IMR-90 (cell line): ENCODE measurements around the gene RHOT1. TPM values are rescaled to one million over a fixed set of nuclear protein-coding genes. Genes with fewer than 3 reads are reported as not detected.
A peak's percentile ranks its signal among the peaks of the same experiment; 100 is the strongest.

Experiments
- ATAC-seq: fragments of 200-7000 bp; cut with Tn5 transposase; 2 replicates; pipeline ENCODE4 v1.9.1; 2020; ENCODE audit warnings: low read depth, mild to moderate bottlenecking, moderate library complexity
- BruUV-seq: library from RNA; stranded (reverse); fragments of 400-500 nt; replicated peaks from 2 replicates; lab custom pipeline; 2021; lab: Mats Ljungman, UMichigan
- CTCF ChIA-PET: fragments of 300-600 bp; formaldehyde crosslinking; extraction: SDS; loops from one replicate; lab custom pipeline; 2021; ENCODE audit warnings: antibody characterized with exemption; lab: Yijun Ruan, JAX
- POLR2A ChIA-PET: fragments of 300-600 bp; sonication (Branson Sonifier 250); formaldehyde crosslinking; loops from one replicate; lab custom pipeline; 2022; ENCODE audit warnings: antibody characterized with exemption; ENCODE audit not compliant: unreplicated experiment; lab: Charles Lee
- DNase-seq: peaks from one replicate; pipeline ENCODE4 v3.0.0; 2013
- H2AFZ ChIP-seq: replicated peaks from 2 replicates; pipeline ENCODE3; 2013; ENCODE audit warnings: low read length, mild to moderate bottlenecking; ENCODE audit not compliant: poor library complexity
- H2AK5ac ChIP-seq: 2 replicates; pipeline ENCODE4 v1.6.1; 2013; ENCODE audit warnings: low read depth, low read length, inconsistent platforms
- H2AK9ac ChIP-seq: replicated peaks from 2 replicates; pipeline ENCODE3; 2013; ENCODE audit warnings: mild to moderate bottlenecking, low read depth, low read length, moderate library complexity; ENCODE audit not compliant: poor library complexity
- H2BK120ac ChIP-seq: 2 replicates; pipeline ENCODE4 v1.6.1; 2013; ENCODE audit warnings: low read depth, low read length, inconsistent platforms
- H2BK15ac ChIP-seq: 3 replicates; pipeline ENCODE4 v1.6.1; 2013; ENCODE audit warnings: low read depth, low read length, inconsistent platforms
- H2BK20ac ChIP-seq: 2 replicates; pipeline ENCODE4 v1.6.1; 2013; ENCODE audit warnings: low read depth, mild to moderate bottlenecking, inconsistent platforms, low read length, moderate library complexity
- H2BK5ac ChIP-seq: 2 replicates; pipeline ENCODE4 v1.6.1; 2013; ENCODE audit warnings: mild to moderate bottlenecking, low read depth, low read length, inconsistent platforms; ENCODE audit not compliant: poor library complexity, severe bottlenecking
- H3K14ac ChIP-seq: replicated peaks from 2 replicates; pipeline ENCODE4 v1.6.1; 2013; ENCODE audit warnings: low read depth, low read length, inconsistent platforms
- H3K18ac ChIP-seq: 2 replicates; pipeline ENCODE4 v1.6.1; 2013; ENCODE audit warnings: low read depth, low read length, control low read depth
- H3K23ac ChIP-seq: 2 replicates; pipeline ENCODE4 v1.6.1; 2013; ENCODE audit warnings: low read depth, low read length, inconsistent platforms
- H3K27ac ChIP-seq: 2 replicates; pipeline ENCODE4 v1.5.1; 2013; ENCODE audit warnings: mild to moderate bottlenecking, control low read depth, low read length; ENCODE audit not compliant: insufficient read depth
- H3K27me3 ChIP-seq: 2 replicates; pipeline ENCODE4 v1.6.1; 2013; ENCODE audit warnings: low read length; ENCODE audit not compliant: control insufficient read depth, insufficient read depth
- H3K36me3 ChIP-seq: 2 replicates; pipeline ENCODE4 v1.6.1; 2013; ENCODE audit warnings: low read length, mixed read lengths; ENCODE audit not compliant: control insufficient read depth, insufficient read depth
- H3K4ac ChIP-seq: 2 replicates; pipeline ENCODE4 v1.6.1; 2013; ENCODE audit warnings: low read depth, low read length, inconsistent platforms
- H3K4me1 ChIP-seq: 2 replicates; pipeline ENCODE4 v1.6.1; 2013; ENCODE audit warnings: low read length, mixed read lengths; ENCODE audit not compliant: control insufficient read depth, insufficient read depth
- H3K4me2 ChIP-seq: 2 replicates; pipeline ENCODE4 v1.6.1; 2013; ENCODE audit warnings: low read depth, mild to moderate bottlenecking, control low read depth, low read length, moderate library complexity
- H3K4me3 ChIP-seq: 2 replicates; pipeline ENCODE4 v1.5.1; 2013; ENCODE audit warnings: low read depth, mild to moderate bottlenecking, control low read depth, low read length, moderate library complexity; ENCODE audit not compliant: insufficient read depth
- H3K56ac ChIP-seq: 2 replicates; pipeline ENCODE4 v1.6.1; 2013; ENCODE audit warnings: low read length, inconsistent platforms; ENCODE audit not compliant: insufficient read depth; ENCODE audit errors: extremely low read depth
- H3K79me1 ChIP-seq, 2 experiments: 2 replicates each; pipeline ENCODE4 v1.6.1; 2013; ENCODE audit warnings: low read length in 2 of 2, inconsistent platforms in 1 of 2, low read depth in 1 of 2
- H3K9ac ChIP-seq: 2 replicates; pipeline ENCODE4 v1.6.1; 2013; ENCODE audit warnings: low read depth, low read length, control low read depth
- H3K9me1 ChIP-seq: 2 replicates; pipeline ENCODE4 v1.6.1; 2013; ENCODE audit warnings: low read length, inconsistent platforms; ENCODE audit not compliant: insufficient read depth
- H3K9me3 ChIP-seq: 2 replicates; pipeline ENCODE4 v1.6.1; 2013; ENCODE audit warnings: low read length; ENCODE audit not compliant: control insufficient read depth, insufficient read depth
- H4K20me1 ChIP-seq: 2 replicates; pipeline ENCODE4 v1.6.1; 2013; ENCODE audit warnings: low read length, inconsistent platforms; ENCODE audit not compliant: insufficient read depth
- H4K5ac ChIP-seq: 2 replicates; pipeline ENCODE4 v1.6.1; 2013; ENCODE audit warnings: mild to moderate bottlenecking, low read depth, low read length, control low read depth
- H4K8ac ChIP-seq, 2 experiments: 2 replicates each; pipeline ENCODE4 v1.6.1; 2013; ENCODE audit warnings: low read depth in 2 of 2, low read length in 2 of 2, control low read depth in 1 of 2, inconsistent platforms in 1 of 2
- H4K91ac ChIP-seq: 2 replicates; pipeline ENCODE4 v1.6.1; 2013; ENCODE audit warnings: low read depth, low read length, inconsistent platforms; ENCODE audit not compliant: insufficient read depth
- BHLHE40 ChIP-seq: fragments of 150-350 bp; IDR thresholded peaks from 2 replicates; pipeline ENCODE4 v1.6.1; 2016; ENCODE audit warnings: mild to moderate bottlenecking, low read depth, low read length
- CEBPB ChIP-seq: IDR thresholded peaks from 2 replicates; pipeline ENCODE4 v1.6.1; 2012; ENCODE audit warnings: low read depth, low read length, improper control_type of control experiment
- CHD1 ChIP-seq: IDR thresholded peaks from 2 replicates; pipeline ENCODE4 v1.6.1; 2012; ENCODE audit warnings: low read depth, low read length, improper control_type of control experiment
- CTCF ChIP-seq: conservative IDR thresholded peaks from 2 replicates; pipeline ENCODE4 v1.5.1; 2012; ENCODE audit warnings: mild to moderate bottlenecking, low read depth, low read length, improper control_type of control experiment
- ELK1 ChIP-seq: fragments of 150-350 bp; IDR thresholded peaks from 2 replicates; pipeline ENCODE4 v1.6.1; 2016; ENCODE audit warnings: low read depth, mild to moderate bottlenecking, low read length, moderate library complexity, borderline replicate concordance
- FOS ChIP-seq: fragments of 150-350 bp; IDR thresholded peaks from 2 replicates; pipeline ENCODE4 v1.6.1; 2016; ENCODE audit warnings: low read depth, low read length
- MAFK ChIP-seq: IDR thresholded peaks from 2 replicates; pipeline ENCODE4 v1.6.1; 2012; ENCODE audit warnings: low read depth, low read length, improper control_type of control experiment
- MXI1 ChIP-seq: IDR thresholded peaks from 2 replicates; pipeline ENCODE4 v1.6.1; 2012; ENCODE audit warnings: low read depth, mild to moderate bottlenecking, low read length, moderate library complexity, borderline replicate concordance
- POLR2A ChIP-seq: IDR thresholded peaks from 2 replicates; pipeline ENCODE4 v1.6.1; 2012; ENCODE audit warnings: mild to moderate bottlenecking, low read depth, low read length
- RAD21 ChIP-seq: IDR thresholded peaks from 2 replicates; pipeline ENCODE4 v1.6.1; 2012; ENCODE audit warnings: low read length, improper control_type of control experiment
- RCOR1 ChIP-seq: IDR thresholded peaks from 2 replicates; pipeline ENCODE4 v1.6.1; 2012; ENCODE audit warnings: mild to moderate bottlenecking, low read length, improper control_type of control experiment; ENCODE audit not compliant: insufficient replicate concordance
- RFX5 ChIP-seq: IDR thresholded peaks from 2 replicates; pipeline ENCODE4 v1.8.0; 2012; ENCODE audit warnings: low read depth, mild to moderate bottlenecking, low read length, moderate library complexity
- SMC3 ChIP-seq: fragments of 150-350 bp; IDR thresholded peaks from 2 replicates; pipeline ENCODE4 v1.6.1; 2016; ENCODE audit warnings: low read depth, mild to moderate bottlenecking, antibody characterized with exemption, low read length, moderate library complexity
- WGBS, 2 experiments: methylation state at CpG; one replicate each; pipeline versions ENCODE4 v1.1.5 to v1.1.7; 2013; ENCODE audit warnings: missing lambda C conversion rate in 2 of 2; ENCODE audit not compliant: insufficient read length in 1 of 2; ENCODE audit errors: extremely low coverage in 2 of 2; 5-methylcytosine and 5-hydroxymethylcytosine counted together
- dilution Hi-C: fragments of 300-500 bp; cut with HindIII; formaldehyde crosslinking; loops from one replicate; pipeline ENCODE4 v1.14.3; 2018; ENCODE audit warnings: low sequenced_read_pairs; ENCODE audit not compliant: unreplicated experiment
- in situ Hi-C: fragments of 300-500 bp; cut with MboI; formaldehyde crosslinking; loops from 3 replicates; pipeline ENCODE4 v1.14.3; 2019; ENCODE audit warnings: low sequenced_read_pairs, inconsistent platforms, mixed read lengths
- intact Hi-C: fragments of 100-400 bp; cut with micrococcal nuclease; formaldehyde crosslinking; loops from 2 replicates; pipeline ENCODE4 v1.10.0; 2022
- polyA plus RNA-seq, 3 experiments: library from polyadenylated mRNA; depleted of rRNA; stranded (reverse); fragments of >200 nt; gene quantifications; 2 replicates each; pipeline ENCODE4 v1.2.3, GENCODE V29; 2012; ENCODE audit warnings: low replicate concordance in 1 of 3
- total RNA-seq: library from RNA; depleted of rRNA; stranded (reverse); fragments of >200 nt; gene quantifications from 2 replicates; pipeline ENCODE4 v1.2.3, GENCODE V29; 2012
- TF ChIP-seq, protein P1 (sequence below): fragments of 150-350 bp; IDR thresholded peaks from 2 replicates; pipeline ENCODE4 v1.6.1; 2017; ENCODE audit warnings: mild to moderate bottlenecking, antibody characterized with exemption, low read length, low read depth

The RHOT1 gene
- total and polyA plus RNA-seq, 2 of the 4 experiments (the other 2 are of a cell fraction): 27.4 to 27.6 TPM

DNA sequence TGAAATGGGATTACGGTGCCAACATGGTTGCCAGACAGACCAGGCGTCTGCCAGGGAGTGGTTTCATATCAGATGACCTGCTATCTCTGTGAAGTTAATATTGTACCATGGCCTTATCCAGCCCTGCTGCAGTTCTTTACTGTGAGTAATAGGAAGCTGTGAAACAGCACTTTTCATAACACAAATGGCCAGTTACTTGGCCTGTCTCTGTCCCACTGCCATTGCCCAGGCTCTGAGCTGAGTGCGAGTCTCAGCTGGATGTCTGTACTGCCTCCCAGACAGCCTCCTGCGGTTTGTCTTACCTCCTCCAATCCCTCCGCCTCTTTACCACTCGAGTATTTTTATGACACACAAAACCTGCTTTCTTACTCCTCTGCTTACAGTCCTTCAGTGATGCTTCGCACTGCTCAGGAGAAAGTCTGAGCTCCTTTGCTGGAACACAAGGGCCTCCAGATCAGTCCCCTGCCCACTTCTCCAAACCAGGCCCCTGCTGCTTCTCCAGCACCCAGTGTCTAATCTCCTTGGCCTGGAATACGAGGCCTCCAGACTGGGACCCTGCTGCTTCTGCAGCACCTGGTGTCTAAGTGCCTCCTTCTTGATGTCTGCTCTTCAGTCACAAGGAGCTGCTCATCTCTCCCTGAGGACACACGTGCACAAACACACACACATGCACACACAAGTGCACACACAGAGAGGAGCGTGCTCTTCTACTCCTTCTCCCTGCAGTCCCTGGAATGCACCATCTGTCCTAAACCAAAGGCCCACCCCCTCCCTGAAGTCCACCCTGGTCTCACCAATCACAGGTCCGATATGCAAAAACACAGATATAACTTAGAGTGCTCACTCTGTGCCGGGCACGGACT, 17.1 kb upstream of the RHOT1 start:
- intact Hi-C loops: loop anchor here (1.0 kb wide), 1 partner anchor 22 kb away; no protein-coding TSS in a partner anchor
- BruUV-seq: no TSS peak
- CTCF ChIA-PET: interaction anchor here (0.8 kb wide), 1 partner anchor 17 kb away, joined by 3 read pairs; no protein-coding TSS in a partner anchor
- TF ChIP-seq CTCF: no peak
- no peak for TF ChIP-seq RFX5
- no peak for TF ChIP-seq RAD21
- TF ChIP-seq MXI1: no peak
- no peak for TF ChIP-seq CEBPB
- TF ChIP-seq, protein P1, sequence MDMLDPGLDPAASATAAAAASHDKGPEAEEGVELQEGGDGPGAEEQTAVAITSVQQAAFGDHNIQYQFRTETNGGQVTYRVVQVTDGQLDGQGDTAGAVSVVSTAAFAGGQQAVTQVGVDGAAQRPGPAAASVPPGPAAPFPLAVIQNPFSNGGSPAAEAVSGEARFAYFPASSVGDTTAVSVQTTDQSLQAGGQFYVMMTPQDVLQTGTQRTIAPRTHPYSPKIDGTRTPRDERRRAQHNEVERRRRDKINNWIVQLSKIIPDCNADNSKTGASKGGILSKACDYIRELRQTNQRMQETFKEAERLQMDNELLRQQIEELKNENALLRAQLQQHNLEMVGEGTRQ: no peak
- TF ChIP-seq BHLHE40: no peak
- TF ChIP-seq RCOR1: no peak
- no peak for TF ChIP-seq MAFK
- no peak for TF ChIP-seq CHD1
- no peak for TF ChIP-seq FOS
- no peak for TF ChIP-seq SMC3
- no peak for TF ChIP-seq POLR2A
- no peak for TF ChIP-seq ELK1

More for the DNA sequence above, 17.1 kb upstream of the RHOT1 start:
- H3K9ac ChIP-seq: no peak overlapping the region
- no peak overlapping the region for H2AFZ ChIP-seq
- no peak overlapping the region for H3K14ac ChIP-seq
- H3K4me3 ChIP-seq: no peak overlapping the region
- H3K9me3 ChIP-seq: no peaks in the 10 kb centered on the region
- H2AK9ac ChIP-seq: no peak overlapping the region
- 0 out of 2 replicates have a peak overlapping the region, but pooled peaks have one; percentile 23 for H3K23ac ChIP-seq
- no peak overlapping the region for H3K18ac ChIP-seq
- H2AK5ac ChIP-seq: no peak overlapping the region
- H3K4ac ChIP-seq: no peak overlapping the region
- H2BK20ac ChIP-seq: no peak overlapping the region; the same call in 1 of the 2 replicates
- no peak for ATAC-seq
- H3K4me1 ChIP-seq: 0 out of 2 replicates have a peak, but pooled peaks cover 2% of the 10 kb centered on the region
- WGBS, 2 experiments: 93% methylated on average over 6 of the region's 13 CpGs; no CpG with 5 or more reads in 1 of the 2 experiments
- peaks cover 2% of the 10 kb centered on the region; the same call in 1 of the 2 replicates for H3K9me1 ChIP-seq
- H3K27me3 ChIP-seq: peaks cover 5% of the 10 kb centered on the region
- in situ Hi-C loops: no loop called here
- H2BK5ac ChIP-seq: no peak overlapping the region
- H4K8ac ChIP-seq: no peak overlapping the region
- H4K91ac ChIP-seq: no peak overlapping the region
- H4K20me1 ChIP-seq: no peaks in the 10 kb centered on the region
- no peaks in the 10 kb centered on the region for H3K36me3 ChIP-seq
- dilution Hi-C loops: no loop called here
- H3K56ac ChIP-seq: no peak overlapping the region
- H3K27ac ChIP-seq: no peak overlapping the region
- H4K5ac ChIP-seq: no peak overlapping the region
- no peak overlapping the region for H2BK120ac ChIP-seq
- peaks cover 0 to 5% of the 10 kb centered on the region in 2 experiments; a peak in 2 of 4 replicates for H3K79me1 ChIP-seq
- DNase-seq: no peak
- POLR2A ChIA-PET: interaction anchor here (0.5 kb wide), 1 partner anchor 14 kb away, joined by 6 read pairs; no protein-coding TSS in a partner anchor
- no peak overlapping the region for H2BK15ac ChIP-seq
- no peak overlapping the region for H3K4me2 ChIP-seq
